Measurements from ENCODE around the gene AGBL4. TPM values are rescaled to one million over a fixed set of nuclear protein-coding genes. Genes with fewer than 3 reads are reported as not detected.

AGBL4 gene
- total and polyA plus RNA-seq, 9 of the 15 experiments (the other 6 are each of a cell fraction or from before 2014, with no cell fraction given) = 0.11 TPM; not detected in 7

GRCh38 chr1:48924099-48924498 is 1099.7 kb downstream of the AGBL4 start:
- intact Hi-C loops (cut with micrococcal nuclease) (no loop called here), in situ Hi-C loops (cut with MboI) (no loop called here)
- POLR2A ChIA-PET = no interaction called here
- Histone ChIP-seq H3K9ac (ENCODE audit: insufficient read depth in 1 of 2, low read depth in 2 of 2, low read length in 2 of 2) (no peak overlapping the region), H3K9me3 (replicated peaks; ENCODE audit: control insufficient read depth, insufficient read depth, low read depth, low read length) (no peaks in the 10 kb centered on the region), H3K27ac (ENCODE audit: extremely low read depth, low read depth, low read length) (no peak overlapping the region), H4K20me1 (replicated peaks; ENCODE audit: control insufficient read depth, insufficient read depth, low read length) (no peaks in the 10 kb centered on the region), H3K36me3 (ENCODE audit: control insufficient read depth, insufficient read depth, low read length) (no peaks in the 10 kb centered on the region), H2AFZ (ENCODE audit: low read depth, low read length) (no peak overlapping the region), H3K27me3 (ENCODE audit: control insufficient read depth in 2 of 2, insufficient read depth in 2 of 2, low read length in 2 of 2) (no peaks in the 10 kb centered on the region), H3K4me2 (ENCODE audit: insufficient read depth, low read length) (no peak overlapping the region), H3K4me1 (replicated peaks in 1 of 2; ENCODE audit: control insufficient read depth in 2 of 2, insufficient read depth in 2 of 2, low read length in 2 of 2) (no peaks in the 10 kb centered on the region), H3K9me1 (ENCODE audit: control insufficient read depth, insufficient read depth, low read length) (no peaks in the 10 kb centered on the region), H3K4me3 (no peak overlapping the region), H3K79me2 (ENCODE audit: control insufficient read depth, insufficient read depth, low read length) (no peaks in the 10 kb centered on the region)
- no peak for TF ChIP-seq POLR2AphosphoS5 (IDR thresholded peaks at IDR 0.05; ENCODE audit: control insufficient read depth, insufficient read depth, low read depth, low read length)
- DNase-seq (ENCODE audit: extremely low read depth in 1 of 4, low spot score in 3 of 4) (no peak), FAIRE-seq (no peak), ATAC-seq (no peak)
- CTCF ChIA-PET (ENCODE audit: low intra/inter-chr PET ratio) = no interaction called here
- BruUV-seq (replicated peaks) = no TSS peak

- Histone ChIP-seq H2AFZ (ENCODE audit: low read depth, low read length) (no peak overlapping the region), H3K79me2 (ENCODE audit: control insufficient read depth, insufficient read depth, low read length) (no peaks in the 10 kb centered on the region), H3K9me3 (replicated peaks; ENCODE audit: control insufficient read depth, insufficient read depth, low read depth, low read length) (no peaks in the 10 kb centered on the region), H3K27ac (ENCODE audit: extremely low read depth, low read depth, low read length) (no peak overlapping the region), H3K4me1 (replicated peaks in 1 of 2; ENCODE audit: control insufficient read depth in 2 of 2, insufficient read depth in 2 of 2, low read length in 2 of 2) (no peaks in the 10 kb centered on the region), H3K9me1 (ENCODE audit: control insufficient read depth, insufficient read depth, low read length) (no peaks in the 10 kb centered on the region), H3K9ac (ENCODE audit: insufficient read depth in 1 of 2, low read depth in 2 of 2, low read length in 2 of 2) (no peak overlapping the region), H3K36me3 (ENCODE audit: control insufficient read depth, insufficient read depth, low read length) (no peaks in the 10 kb centered on the region), H3K4me3 (no peak overlapping the region), H4K20me1 (replicated peaks; ENCODE audit: control insufficient read depth, insufficient read depth, low read length) (no peaks in the 10 kb centered on the region), H3K27me3 (ENCODE audit: control insufficient read depth in 2 of 2, insufficient read depth in 2 of 2, low read length in 2 of 2) (no peaks in the 10 kb centered on the region), H3K4me2 (ENCODE audit: insufficient read depth, low read length) (no peak overlapping the region)
- CTCF ChIA-PET (ENCODE audit: low intra/inter-chr PET ratio) = no interaction called here
- no TSS peak for BruUV-seq (replicated peaks)
- in situ Hi-C loops (cut with MboI) (no loop called here), intact Hi-C loops (cut with micrococcal nuclease) (no loop called here)
- WGBS (ENCODE audit: insufficient coverage, low coverage, missing lambda C conversion rate) = 5% methylated on average over 1 of the region's 1 CpG
- no peak for DNase-seq (ENCODE audit: extremely low read depth in 1 of 4, low spot score in 3 of 4)
- no peak for ATAC-seq
- FAIRE-seq = no peak
- POLR2A ChIA-PET = no interaction called here
- TF ChIP-seq MAFF (IDR thresholded peaks at IDR 0.05; ENCODE audit: low read length) = no peak
- TF ChIP-seq EP300 (IDR thresholded peaks at IDR 0.05; ENCODE audit: low read length) = no peak
- no peak for TF ChIP-seq E2F5 (CRISPR knock-in tag; IDR thresholded peaks at IDR 0.05)
- TF ChIP-seq BRCA1 (IDR thresholded peaks at IDR 0.05) = no peak
- TF ChIP-seq BRCA1 (CRISPR knock-in tag; IDR thresholded peaks at IDR 0.05) = no peak
- TF ChIP-seq PML (IDR thresholded peaks at IDR 0.05; ENCODE audit: low read length) = no peak
- TF ChIP-seq E2F3 (CRISPR knock-in tag; IDR thresholded peaks at IDR 0.05) = no peak
- no peak for TF ChIP-seq MNT (conservative IDR thresholded peaks at IDR 0.05)
- TF ChIP-seq SNIP1 (IDR thresholded peaks at IDR 0.05; ENCODE audit: low read depth) = no peak
- TF ChIP-seq SREBF1 (IDR thresholded peaks at IDR 0.05; ENCODE audit: borderline replicate concordance, low read depth, low read length) = no peak
- TF ChIP-seq ILK (tag; IDR thresholded peaks at IDR 0.05; ENCODE audit: borderline replicate concordance, low read depth) = no peak
- TF ChIP-seq TCFL5 (CRISPR knock-in tag; conservative IDR thresholded peaks at IDR 0.05) = no peak
- no peak for TF ChIP-seq SMARCC2 (IDR thresholded peaks at IDR 0.05; ENCODE audit: low read depth)
- no peak for TF ChIP-seq MED1 (CRISPR knock-in tag; IDR thresholded peaks at IDR 0.05; ENCODE audit: borderline replicate concordance)
- TF ChIP-seq ZNF445 (CRISPR knock-in tag; IDR thresholded peaks at IDR 0.05; ENCODE audit: low read depth) = no peak
Observed at GRCh38 chr1:48923116-48923515, 1100.6 kb downstream of the AGBL4 start.
